ENCODE data around the gene C20orf202.

C20orf202 gene

GRCh38 chr20:1255675-1256074 is 52.4 kb downstream of the C20orf202 start:
- DNase-seq = no peak

Data from activated CD4-positive, alpha-beta T cell treated with anti-CD3 and anti-CD28 coated beads for 1 hour (primary cell).